Left ventricle myocardium inferior (tissue), 1 donor: ENCODE measurements around the gene LGALS3BP. TPM values are rescaled to one million over a fixed set of nuclear protein-coding genes. Genes with fewer than 3 reads are reported as not detected.
A peak's percentile ranks its signal among the peaks of the same experiment; 100 is the strongest.

Experiments
- DNase-seq: peaks from one replicate; pipeline ENCODE4 v3.0.0-alpha.2; 2020
- H3K27ac ChIP-seq: fragments of 200-600 bp; replicated peaks from 2 replicates; pipeline ENCODE4 v1.8.0; 2021
- H3K27me3 ChIP-seq: fragments of 200-600 bp; 2 replicates; pipeline ENCODE4 v1.8.0; 2021; ENCODE audit warnings: low read depth
- H3K36me3 ChIP-seq: fragments of 200-600 bp; 2 replicates; pipeline ENCODE4 v1.8.0; 2021
- H3K4me1 ChIP-seq: fragments of 200-600 bp; 2 replicates; pipeline ENCODE4 v1.8.0; 2021
- H3K4me3 ChIP-seq: fragments of 200-600 bp; 2 replicates; pipeline ENCODE4 v1.8.0; 2021; ENCODE audit warnings: mild to moderate bottlenecking, moderate library complexity
- H3K9me3 ChIP-seq: fragments of 200-600 bp; replicated peaks from 2 replicates; pipeline ENCODE4 v1.8.0; 2021
- intact Hi-C: fragments of 100-400 bp; cut with micrococcal nuclease; formaldehyde crosslinking; loops from one replicate; pipeline ENCODE4 v1.11.0; 2022
- total RNA-seq: library from RNA; stranded (reverse); fragmentation: NEBNext Ultra II Directional; extraction: Animal tissue kit (Norgen Biotek cat#: 25700); gene quantifications from one replicate; pipeline ENCODE4 v1.2.1, GENCODE V29; 2021
- TF ChIP-seq, protein P1 (sequence below): fragments of 200-600 bp; IDR thresholded peaks from 2 replicates; pipeline ENCODE4 v1.8.0; 2021; ENCODE audit warnings: antibody characterized with exemption, mild to moderate bottlenecking, borderline replicate concordance
- donor health status: DM: no; HTN: yes; CAD: no; lungs with severe emphysema.

Gene LGALS3BP
- total RNA-seq, 1 donor from 2014 or later: 585 TPM

DNA sequence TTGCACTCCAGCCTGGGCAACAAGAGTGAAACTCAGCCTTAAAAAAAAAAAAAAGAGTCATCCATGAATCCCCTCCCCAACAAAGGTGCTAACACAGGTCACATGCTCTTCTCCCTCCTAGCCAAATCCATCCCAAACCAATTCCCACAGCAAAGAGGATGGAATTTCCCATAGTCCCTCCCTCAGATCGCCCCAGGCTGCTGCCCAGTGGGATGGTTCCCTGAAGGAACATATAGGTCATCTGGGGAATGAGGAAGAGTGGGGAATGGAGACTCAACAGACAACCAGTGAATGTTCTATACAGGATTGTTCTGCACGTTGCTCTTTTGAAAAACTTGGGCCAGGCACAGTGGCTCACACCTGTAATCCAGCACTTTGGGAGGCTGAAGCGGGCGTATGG is 18.2 kb downstream of the LGALS3BP start:
- TF ChIP-seq, protein P1, sequence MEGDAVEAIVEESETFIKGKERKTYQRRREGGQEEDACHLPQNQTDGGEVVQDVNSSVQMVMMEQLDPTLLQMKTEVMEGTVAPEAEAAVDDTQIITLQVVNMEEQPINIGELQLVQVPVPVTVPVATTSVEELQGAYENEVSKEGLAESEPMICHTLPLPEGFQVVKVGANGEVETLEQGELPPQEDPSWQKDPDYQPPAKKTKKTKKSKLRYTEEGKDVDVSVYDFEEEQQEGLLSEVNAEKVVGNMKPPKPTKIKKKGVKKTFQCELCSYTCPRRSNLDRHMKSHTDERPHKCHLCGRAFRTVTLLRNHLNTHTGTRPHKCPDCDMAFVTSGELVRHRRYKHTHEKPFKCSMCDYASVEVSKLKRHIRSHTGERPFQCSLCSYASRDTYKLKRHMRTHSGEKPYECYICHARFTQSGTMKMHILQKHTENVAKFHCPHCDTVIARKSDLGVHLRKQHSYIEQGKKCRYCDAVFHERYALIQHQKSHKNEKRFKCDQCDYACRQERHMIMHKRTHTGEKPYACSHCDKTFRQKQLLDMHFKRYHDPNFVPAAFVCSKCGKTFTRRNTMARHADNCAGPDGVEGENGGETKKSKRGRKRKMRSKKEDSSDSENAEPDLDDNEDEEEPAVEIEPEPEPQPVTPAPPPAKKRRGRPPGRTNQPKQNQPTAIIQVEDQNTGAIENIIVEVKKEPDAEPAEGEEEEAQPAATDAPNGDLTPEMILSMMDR: no peak
- Histone ChIP-seq H3K9me3 (no peaks in the 10 kb centered on the region), H3K4me3 (no peak overlapping the region), H3K36me3 (no peaks in the 10 kb centered on the region), H3K4me1 (peaks cover 11% of the 10 kb centered on the region), H3K27ac (peak overlapping the region; percentile 70), H3K27me3 (no peaks in the 10 kb centered on the region)
- DNase-seq: no peak
- intact Hi-C loops: no loop called here

DNA sequence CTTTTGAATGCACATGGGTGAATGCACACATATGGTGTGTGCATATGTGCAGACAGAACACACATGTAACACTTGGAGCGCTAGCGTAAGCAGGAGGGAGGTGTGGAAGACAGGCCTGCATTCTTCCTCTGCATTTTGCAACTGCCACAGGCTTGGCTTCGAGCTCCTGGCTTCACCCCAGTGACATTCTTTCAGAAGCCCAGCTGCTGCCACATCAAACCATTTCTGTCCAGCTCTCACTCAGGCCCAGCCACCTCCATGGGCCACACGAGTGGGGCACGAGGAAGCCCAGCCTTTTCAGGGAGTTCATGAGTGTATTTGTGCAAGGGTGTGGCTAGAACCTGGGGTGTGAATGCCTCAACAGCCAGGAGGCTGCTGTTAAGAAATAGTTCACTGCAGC is 18.8 kb downstream of the LGALS3BP start:
- TF ChIP-seq, protein P1: no peak
- Histone ChIP-seq H3K36me3 (no peaks in the 10 kb centered on the region), H3K27me3 (no peaks in the 10 kb centered on the region), H3K9me3 (no peaks in the 10 kb centered on the region), H3K4me1 (peaks cover 11% of the 10 kb centered on the region), H3K27ac (peak overlapping the region; percentile 70), H3K4me3 (no peak overlapping the region)
- DNase-seq: peak; percentile 48
- intact Hi-C loops: no loop called here

DNA sequence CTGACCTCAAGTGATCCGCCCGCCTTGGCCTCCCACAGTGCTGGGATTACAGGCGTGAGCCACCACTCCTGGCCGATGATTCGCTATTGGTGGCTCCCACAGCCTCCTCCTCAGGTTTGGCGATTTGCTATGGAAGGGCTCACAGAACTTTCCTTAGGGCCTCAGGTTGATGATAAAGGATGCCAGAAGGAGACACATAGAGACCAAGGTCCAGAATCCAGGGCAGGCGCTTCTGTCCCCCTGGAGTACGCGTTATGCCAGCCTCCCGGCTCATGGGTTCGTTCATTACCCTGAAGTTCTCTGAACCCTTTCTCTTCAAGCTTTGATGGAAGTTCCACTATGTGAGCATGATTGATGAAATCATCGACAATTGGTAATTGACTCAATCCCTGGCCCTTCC is 19.9 kb downstream of the LGALS3BP start:
- no peaks in the 10 kb centered on the region for H3K36me3 ChIP-seq
- intact Hi-C loops: no loop called here
- no peak overlapping the region for H3K27ac ChIP-seq
- TF ChIP-seq, protein P1: no peak
- no peak for DNase-seq
- H3K27me3 ChIP-seq: no peaks in the 10 kb centered on the region
- H3K4me3 ChIP-seq: no peak overlapping the region
- no peaks in the 10 kb centered on the region for H3K9me3 ChIP-seq
- peaks cover 11% of the 10 kb centered on the region for H3K4me1 ChIP-seq

DNA sequence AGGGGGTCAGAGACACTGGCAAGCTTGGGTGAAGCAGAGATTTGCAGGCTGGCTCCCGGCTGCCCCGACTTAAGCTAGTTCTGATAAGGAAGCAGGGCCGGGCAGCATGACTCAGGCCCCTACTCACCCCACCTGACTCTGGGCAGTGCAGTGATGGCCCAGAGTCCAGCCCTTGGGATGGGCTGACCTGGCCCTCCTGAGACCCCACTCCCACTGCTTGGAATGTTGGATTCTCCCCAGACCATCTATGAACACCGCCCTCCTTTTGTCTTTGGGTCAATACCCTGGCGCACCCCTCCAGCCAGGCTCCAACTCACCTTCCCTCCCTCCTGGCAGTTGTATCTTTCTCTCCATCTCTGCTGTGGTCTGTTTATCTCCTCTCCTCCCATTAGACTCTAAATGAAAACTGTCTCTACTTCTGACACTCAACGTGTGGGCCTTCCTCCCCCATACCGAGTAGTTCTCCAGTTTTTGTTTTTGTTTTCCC is 21.0 kb downstream of the LGALS3BP start:
- H3K4me3 ChIP-seq: no peak overlapping the region
- no peak overlapping the region for H3K27ac ChIP-seq
- no peaks in the 10 kb centered on the region for H3K27me3 ChIP-seq
- H3K36me3 ChIP-seq: no peaks in the 10 kb centered on the region
- TF ChIP-seq, protein P1: no peak
- H3K4me1 ChIP-seq: peaks cover 11% of the 10 kb centered on the region
- intact Hi-C loops: no loop called here
- DNase-seq: no peak
- H3K9me3 ChIP-seq: no peaks in the 10 kb centered on the region

DNA sequence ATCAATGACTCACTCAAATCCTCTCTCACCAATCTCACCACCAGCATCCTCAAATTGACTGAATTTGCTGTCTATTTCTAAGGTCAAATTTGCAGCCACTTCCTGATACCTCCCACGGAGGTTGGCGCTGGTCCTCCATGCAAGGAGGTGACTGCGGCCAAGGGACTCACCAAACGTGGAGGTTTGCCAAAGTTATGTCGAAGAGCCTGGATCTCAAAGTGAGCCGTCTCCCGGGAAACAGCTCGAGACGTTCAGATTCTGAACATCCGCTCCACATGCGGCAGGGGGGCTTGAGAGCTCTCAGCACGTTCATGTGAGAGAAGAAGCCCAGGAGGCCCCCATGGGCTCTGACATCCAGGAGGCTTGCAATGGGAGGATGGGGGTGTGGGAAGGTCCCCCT is 22.6 kb downstream of the LGALS3BP start:
- H3K9me3 ChIP-seq: no peaks in the 10 kb centered on the region
- intact Hi-C loops: no loop called here
- DNase-seq: no peak
- H3K36me3 ChIP-seq: no peaks in the 10 kb centered on the region
- H3K4me3 ChIP-seq: no peak overlapping the region
- no peaks in the 10 kb centered on the region for H3K27me3 ChIP-seq
- H3K27ac ChIP-seq: no peak overlapping the region
- peaks cover 21% of the 10 kb centered on the region for H3K4me1 ChIP-seq
- TF ChIP-seq, protein P1: no peak
